OCI-M2 (cell line): ENCODE measurements around the gene NDUFB1.

Source experiments
- DNase-seq: peaks from one replicate; lab custom pipeline; 2025; ENCODE audit not compliant: unreplicated experiment; lab: John Stamatoyannopoulos, UW

Gene NDUFB1

DNA sequence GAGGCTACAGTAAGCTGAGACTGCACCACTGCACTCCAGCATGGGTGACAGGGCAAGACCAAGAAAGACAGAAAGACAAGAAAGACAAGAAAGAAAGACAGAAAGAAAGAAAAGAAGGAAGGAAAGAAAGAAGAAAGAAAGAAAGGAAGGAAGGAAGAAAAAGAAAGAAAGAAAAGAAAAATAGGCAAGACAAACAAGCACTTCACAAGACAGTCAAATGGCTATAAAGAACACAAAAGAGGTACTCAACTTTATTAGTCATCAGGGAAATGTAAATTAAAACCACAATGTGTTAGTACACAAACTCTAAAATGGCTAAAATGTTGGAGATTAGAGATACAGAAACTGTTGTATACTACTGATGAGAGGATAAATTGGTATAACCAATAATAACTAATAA lies 21.7 kb downstream of the NDUFB1 start:
- DNase-seq: no peak

DNA sequence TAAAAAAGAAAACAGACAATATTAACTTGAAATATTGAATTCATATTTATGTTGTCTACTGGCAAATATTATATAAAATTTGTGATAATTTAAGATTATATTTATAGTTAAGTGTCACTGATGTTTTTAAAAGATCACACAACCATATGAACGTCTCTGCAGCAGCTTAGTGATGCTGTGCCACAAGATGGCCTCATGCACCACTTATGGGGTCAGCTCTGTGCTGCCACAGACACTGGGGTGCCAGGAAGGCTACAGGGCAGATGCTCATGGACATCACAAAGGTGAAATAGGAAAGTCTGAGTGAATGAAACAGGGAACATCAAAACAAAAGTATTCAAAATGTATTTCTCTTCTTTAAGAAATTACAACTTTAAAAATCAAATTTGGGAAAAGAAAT lies 28.2 kb downstream of the NDUFB1 start:
- DNase-seq: no peak

DNA sequence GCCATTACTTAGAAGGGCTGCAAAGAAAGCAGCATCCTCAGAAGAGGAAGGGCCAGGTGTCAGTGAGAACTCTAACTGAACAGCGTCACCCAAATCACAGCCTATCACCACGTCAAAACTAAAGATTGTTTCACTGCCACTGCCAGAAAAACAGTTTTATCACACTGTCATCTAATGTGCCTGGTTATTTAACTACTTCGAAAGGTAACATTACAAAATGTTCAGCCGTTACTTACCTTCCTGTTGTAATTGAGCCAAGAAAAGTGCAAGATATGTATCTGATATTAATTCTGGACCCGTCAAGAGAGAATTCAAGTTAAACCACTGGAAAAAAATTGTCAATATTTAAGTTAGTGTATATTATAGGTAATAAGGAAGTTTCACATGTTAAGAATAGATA lies 33.0 kb downstream of the NDUFB1 start:
- no peak for DNase-seq

DNA sequence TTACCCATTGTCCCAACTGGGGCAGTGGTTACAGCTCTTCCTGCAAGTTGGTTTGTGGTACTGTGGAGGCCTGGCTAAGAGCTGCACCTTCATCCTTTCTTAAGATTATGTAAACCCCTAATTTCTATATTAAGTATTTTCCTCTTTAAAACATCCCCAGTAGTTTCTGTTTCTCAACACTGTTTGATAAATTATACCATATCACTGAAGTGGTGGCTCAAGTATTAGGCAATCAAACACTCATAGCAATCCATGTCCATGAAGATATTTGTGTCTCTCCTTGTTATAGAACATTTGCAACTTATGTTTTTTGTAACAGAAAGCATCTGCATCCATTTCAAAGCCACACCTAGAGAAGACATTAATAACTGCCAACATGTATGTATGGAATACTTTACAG lies 47.0 kb downstream of the NDUFB1 start:
- no peak for DNase-seq
